Prostate gland (tissue), 2 donors: ENCODE measurements around the gene CXorf49B.

ENCODE experiments used
- CTCF ChIP-seq, 4 experiments: fragments of 200-600 bp in 2 of 4; fragments of 450-650 bp in 2 of 4; sonication (generic) in 2 of 4; IDR thresholded peaks; 1 replicate in 3 of 4; 2 replicates in 1 of 4; pipeline ENCODE4 v1.5.1; 2016 to 2019; ENCODE audit warnings: antibody characterized with exemption in 4 of 4, mild to moderate bottlenecking in 2 of 4, moderate library complexity in 2 of 4
- POLR2A ChIP-seq: fragments of 450-650 bp; IDR thresholded peaks from one replicate; pipeline ENCODE4 v1.6.1; 2016; ENCODE audit warnings: antibody characterized with exemption, mild to moderate bottlenecking

GRCh38 chrX:71815121-71815905 lies 52.2 kb downstream of the CXorf49B start:
- TF ChIP-seq POLR2A (no peak), CTCF (IDR thresholded peaks at IDR 0.05) (no peak)
